ENCODE data around the gene NFYA.

GRCh38 chr6:41122373-41122772 is 49.6 kb downstream of the NFYA start:
- TF ChIP-seq CTCF (IDR thresholded peaks at IDR 0.05) = no peak
- no peak for TF ChIP-seq POLR2AphosphoS5 (IDR thresholded peaks at IDR 0.05)
- TF ChIP-seq POLR2A (IDR thresholded peaks at IDR 0.05) = no peak

Measured in prostate gland (tissue), 2 donors.